OCI-LY3 (cell line): ENCODE measurements around the gene NELL1.

Experiments used
- H2AFZ ChIP-seq: fragments of 200-600, 300-600 bp; shearing (Covaris generic); 2 replicates; pipeline ENCODE4 v1.6.0; 2014; ENCODE audit warnings: antibody characterized with exemption, low read depth, low read length
- H3K27ac ChIP-seq: fragments of 200-600, 300-600 bp; sonication (generic); 2 replicates; pipeline ENCODE4 v1.5.1; 2014; ENCODE audit warnings: mild to moderate bottlenecking, low read length, moderate library complexity, mixed read lengths
- H3K27me3 ChIP-seq: fragments of 200-600, 300-600 bp; sonication (generic); 2 replicates; pipeline ENCODE4 v1.6.1; 2014; ENCODE audit warnings: low read depth, low read length, mixed read lengths
- H3K36me3 ChIP-seq: fragments of 200-600, 300-600 bp; sonication (generic); replicated peaks from 2 replicates; pipeline ENCODE3; 2014; ENCODE audit warnings: low read depth, low read length, mixed read lengths
- H3K4me1 ChIP-seq: fragments of 300-600, 200-600 bp; sonication (generic); 2 replicates; pipeline ENCODE4 v1.6.1; 2014; ENCODE audit warnings: low read length, mixed read lengths
- H3K4me2 ChIP-seq: fragments of 200-600, 300-600 bp; sonication (generic); 2 replicates; pipeline ENCODE4 v1.6.1; 2014; ENCODE audit warnings: low read length, mixed read lengths
- H3K4me3 ChIP-seq: fragments of 300-600, 200-600 bp; sonication (generic); 2 replicates; pipeline ENCODE4 v1.5.1; 2014; ENCODE audit warnings: antibody characterized with exemption, mild to moderate bottlenecking, low read length, moderate library complexity
- H3K79me2 ChIP-seq: fragments of 300-600, 200-600 bp; shearing (Covaris generic); 2 replicates; pipeline ENCODE4 v1.6.1; 2014; ENCODE audit warnings: mild to moderate bottlenecking, low read length, mixed read lengths
- H3K9ac ChIP-seq: fragments of 300-600, 200-600 bp; shearing (Covaris generic); 2 replicates; pipeline ENCODE4 v1.6.0; 2014; ENCODE audit warnings: mild to moderate bottlenecking, low read length, moderate library complexity
- H3K9me3 ChIP-seq: fragments of 200-600, 300-600 bp; shearing (Covaris generic); 2 replicates; pipeline ENCODE4 v1.6.1; 2014; ENCODE audit warnings: low read length, mixed read lengths; ENCODE audit not compliant: insufficient read depth
- H4K20me1 ChIP-seq: fragments of 200-600, 300-600 bp; sonication (generic); 2 replicates; pipeline ENCODE4 v1.6.1; 2016; ENCODE audit warnings: low read length, mixed read lengths; ENCODE audit not compliant: insufficient read depth
- CTCF ChIP-seq: fragments of 200-600, 300-600 bp; sonication (generic); IDR thresholded peaks from 2 replicates; pipeline ENCODE4 v1.5.1; 2014; ENCODE audit warnings: antibody characterized with exemption, low read length, low read depth
- EZH2phosphoT487 ChIP-seq: fragments of 200-600 bp; shearing (Covaris generic); IDR thresholded peaks from 2 replicates; pipeline ENCODE4 v1.6.1; 2018; ENCODE audit warnings: antibody characterized with exemption, mixed run types, low read depth

Gene NELL1

DNA sequence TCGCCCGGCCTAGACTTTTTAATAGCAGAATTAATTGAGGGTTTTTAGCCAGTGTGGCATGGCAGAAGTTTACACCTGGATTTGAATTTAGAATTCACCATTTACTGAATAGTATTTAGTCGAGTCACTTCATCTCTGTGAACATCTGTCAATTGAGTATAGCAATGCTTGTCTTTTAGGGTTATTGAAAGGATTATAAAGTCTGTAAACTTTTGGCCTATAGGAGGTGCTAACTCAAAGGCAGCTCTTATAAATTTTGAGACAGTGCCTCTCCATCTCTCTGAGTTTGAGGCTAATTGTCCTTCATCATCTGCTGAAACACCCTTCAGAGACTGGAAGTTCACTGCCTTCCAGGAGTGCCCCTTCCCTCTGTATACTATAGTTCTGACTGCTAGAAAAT lies 205.0 kb downstream of the NELL1 start:
- Histone ChIP-seq H4K20me1 (no peaks in the 10 kb centered on the region), H3K9ac (no peak overlapping the region), H3K4me2 (no peak overlapping the region), H3K9me3 (no peaks in the 10 kb centered on the region), H3K36me3 (no peaks in the 10 kb centered on the region), H3K4me3 (no peak overlapping the region), H3K4me1 (no peaks in the 10 kb centered on the region), H3K27ac (no peak overlapping the region), H2AFZ (no peak overlapping the region), H3K79me2 (no peaks in the 10 kb centered on the region), H3K27me3 (no peaks in the 10 kb centered on the region)
- peak; percentile 26; the same call in 1 of the 2 replicates for TF ChIP-seq CTCF
- TF ChIP-seq EZH2phosphoT487 = no peak

DNA sequence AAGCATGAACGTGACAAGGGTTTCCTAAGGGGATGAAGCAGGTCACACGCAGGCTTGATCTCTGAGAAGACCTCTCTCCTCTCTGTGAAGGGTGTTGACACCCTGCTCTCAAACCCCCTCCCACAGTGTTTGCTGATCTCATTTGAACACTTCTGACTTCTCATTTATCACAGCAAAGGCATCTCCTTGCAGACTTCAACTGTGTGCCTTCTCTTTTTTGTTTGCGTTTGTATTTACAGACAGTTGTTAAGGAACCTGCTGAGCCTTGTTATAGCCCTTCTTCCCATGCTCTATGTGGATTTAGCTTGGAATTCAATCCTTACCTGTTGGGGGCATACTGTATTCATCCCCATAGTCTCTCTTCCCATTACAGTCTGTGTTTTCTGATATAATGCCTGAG lies 206.5 kb downstream of the NELL1 start:
- no peaks in the 10 kb centered on the region for H3K79me2 ChIP-seq
- no peaks in the 10 kb centered on the region for H3K4me1 ChIP-seq
- H3K4me3 ChIP-seq = no peak overlapping the region
- no peak overlapping the region for H3K9ac ChIP-seq
- H2AFZ ChIP-seq = no peak overlapping the region
- no peaks in the 10 kb centered on the region for H4K20me1 ChIP-seq
- H3K9me3 ChIP-seq = no peaks in the 10 kb centered on the region
- H3K27ac ChIP-seq = no peak overlapping the region
- no peaks in the 10 kb centered on the region for H3K36me3 ChIP-seq
- TF ChIP-seq CTCF (no peak), EZH2phosphoT487 (no peak)
- H3K27me3 ChIP-seq = no peaks in the 10 kb centered on the region
- no peak overlapping the region for H3K4me2 ChIP-seq

- Histone ChIP-seq H3K9ac (no peak overlapping the region), H2AFZ (no peak overlapping the region), H3K27me3 (no peaks in the 10 kb centered on the region), H3K27ac (no peak overlapping the region), H3K4me3 (no peak overlapping the region), H3K4me2 (no peak overlapping the region), H3K4me1 (no peaks in the 10 kb centered on the region), H3K79me2 (no peaks in the 10 kb centered on the region), H3K36me3 (no peaks in the 10 kb centered on the region), H4K20me1 (no peaks in the 10 kb centered on the region), H3K9me3 (no peaks in the 10 kb centered on the region)
- no peak for TF ChIP-seq EZH2phosphoT487
- no peak for TF ChIP-seq CTCF
These were observed 207.4 kb downstream of the NELL1 start for GRCh38 chr11:20876738-20877137.

- Histone ChIP-seq H3K27me3 (no peaks in the 10 kb centered on the region), H3K36me3 (no peaks in the 10 kb centered on the region), H2AFZ (no peak overlapping the region), H3K27ac (no peak overlapping the region), H3K9me3 (no peaks in the 10 kb centered on the region), H3K9ac (no peak overlapping the region), H4K20me1 (no peaks in the 10 kb centered on the region), H3K4me3 (no peak overlapping the region), H3K4me2 (no peak overlapping the region), H3K4me1 (no peaks in the 10 kb centered on the region), H3K79me2 (no peaks in the 10 kb centered on the region)
- TF ChIP-seq EZH2phosphoT487 (no peak), CTCF (no peak)
These were observed 210.7 kb downstream of the NELL1 start for GRCh38 chr11:20880094-20880493.
